Astrocyte of the hippocampus (primary cell): ENCODE results near the gene SHANK3.
"Not testable (repeated sequence)": the region's sequence is repeated elsewhere in the genome, so short reads cannot be mapped to it uniquely, and the experiment has no call there.

Experiments
- DNase-seq: peaks from one replicate; pipeline ENCODE4 v3.0.0; 2011; ENCODE audit warnings: low read depth, low spot score

The SHANK3 gene

GRCh38 chr22:50672471-50673230 lies at the start of gene SHANK3:
Gene SHANK3, plus strand, starts transcription at chr22:50672823.
- DNase-seq = no peak

DNA sequence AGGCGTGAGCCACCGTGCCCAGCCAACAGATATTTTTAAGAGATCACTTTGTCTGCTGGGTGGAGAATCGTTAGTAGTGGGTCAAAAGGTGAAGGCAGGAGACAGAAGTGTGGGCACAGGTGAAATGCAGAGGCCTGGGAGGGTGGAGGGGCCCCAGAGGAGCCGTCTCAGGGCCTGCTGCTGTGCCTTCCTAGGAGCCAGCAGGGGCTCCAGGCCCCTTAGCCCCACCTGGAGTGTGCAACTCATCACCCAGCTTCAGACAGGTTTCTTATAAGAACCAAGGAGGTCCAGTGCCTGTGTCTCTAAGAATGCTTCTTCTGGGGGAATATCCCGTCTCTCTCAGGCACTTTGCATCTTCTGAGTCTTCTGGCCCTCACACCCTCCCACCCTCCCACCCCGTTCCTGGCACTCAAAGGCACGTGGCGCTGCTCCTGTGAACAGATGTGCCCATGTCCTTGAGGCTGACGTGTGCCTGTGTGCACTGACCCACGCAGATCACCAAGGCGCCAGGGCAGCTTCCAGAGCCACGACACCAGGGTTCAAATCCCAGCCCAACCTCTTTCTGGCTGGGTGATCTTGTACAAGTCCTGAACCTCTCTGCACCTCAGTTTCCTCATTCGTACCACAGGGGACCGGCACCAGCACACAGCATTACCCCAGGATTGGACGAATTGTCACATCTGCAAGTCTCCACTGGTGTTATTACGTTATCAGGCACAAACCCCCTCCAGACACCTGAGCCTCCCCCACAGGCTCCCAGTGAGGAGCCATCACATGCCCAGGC lies 48.1 kb upstream of the SHANK3 start:
- no peak for DNase-seq

DNA sequence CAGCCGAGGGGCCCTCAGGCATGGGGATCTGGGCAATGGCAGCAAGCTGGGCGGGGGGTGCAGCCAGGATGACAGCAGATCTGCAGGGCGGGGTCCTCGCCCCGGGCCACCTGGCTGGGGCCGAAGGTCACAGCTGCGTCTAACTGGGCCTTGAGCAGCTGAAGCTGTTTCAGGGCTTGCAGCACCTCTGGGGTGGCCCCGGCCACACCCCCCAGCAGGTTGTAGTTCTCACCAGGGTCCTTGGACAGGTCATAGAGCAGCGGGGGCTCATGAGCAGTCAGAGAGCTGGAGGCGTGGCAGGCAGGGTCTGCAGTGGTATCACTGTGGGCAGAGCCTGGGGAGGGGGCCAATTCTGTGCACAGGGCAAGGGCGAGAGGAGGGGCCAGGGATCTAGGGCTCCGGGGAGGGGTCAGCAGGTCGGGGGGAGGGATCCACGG lies 47.5 kb upstream of the SHANK3 start:
- no peak for DNase-seq

DNA sequence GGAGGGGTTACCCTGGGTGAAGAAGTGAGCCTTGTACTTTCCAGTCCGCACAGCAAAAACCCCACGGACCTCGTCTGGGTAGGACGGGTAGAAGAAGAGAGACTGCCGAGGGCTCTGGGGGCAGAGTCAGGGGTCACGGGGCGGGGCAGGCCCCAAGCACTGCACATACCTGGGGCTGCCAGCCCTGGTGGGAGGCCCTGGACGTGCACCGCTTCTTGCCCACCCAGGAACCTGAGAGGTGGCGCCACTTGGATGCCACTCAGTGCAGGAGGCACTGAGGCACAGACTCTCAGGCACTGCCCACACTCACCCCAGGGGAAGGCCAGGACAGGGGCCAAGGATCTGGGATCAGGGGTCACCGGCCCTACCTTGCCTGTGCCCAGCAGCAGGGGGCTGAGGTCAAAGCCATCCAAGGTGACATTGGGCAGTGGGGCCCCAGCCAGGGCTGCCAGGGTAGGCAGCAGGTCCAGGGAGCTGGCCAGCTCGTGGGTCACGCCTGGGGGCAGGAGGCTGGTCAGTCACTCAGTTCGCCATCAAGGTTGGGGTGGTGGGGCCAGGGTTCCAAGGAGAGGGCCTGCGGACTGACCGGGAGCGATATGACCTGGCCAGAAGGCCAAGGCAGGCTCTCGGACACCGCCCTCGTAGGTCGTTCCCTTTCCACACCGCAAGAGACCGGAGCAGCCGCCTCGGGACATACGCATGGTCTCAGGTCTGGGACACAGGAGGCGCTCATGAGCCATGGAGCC lies 46.9 kb upstream of the SHANK3 start:
- DNase-seq = no peak

GRCh38 chr22:50626314-50626849 lies 46.2 kb upstream of the SHANK3 start:
- DNase-seq = no peak

DNA sequence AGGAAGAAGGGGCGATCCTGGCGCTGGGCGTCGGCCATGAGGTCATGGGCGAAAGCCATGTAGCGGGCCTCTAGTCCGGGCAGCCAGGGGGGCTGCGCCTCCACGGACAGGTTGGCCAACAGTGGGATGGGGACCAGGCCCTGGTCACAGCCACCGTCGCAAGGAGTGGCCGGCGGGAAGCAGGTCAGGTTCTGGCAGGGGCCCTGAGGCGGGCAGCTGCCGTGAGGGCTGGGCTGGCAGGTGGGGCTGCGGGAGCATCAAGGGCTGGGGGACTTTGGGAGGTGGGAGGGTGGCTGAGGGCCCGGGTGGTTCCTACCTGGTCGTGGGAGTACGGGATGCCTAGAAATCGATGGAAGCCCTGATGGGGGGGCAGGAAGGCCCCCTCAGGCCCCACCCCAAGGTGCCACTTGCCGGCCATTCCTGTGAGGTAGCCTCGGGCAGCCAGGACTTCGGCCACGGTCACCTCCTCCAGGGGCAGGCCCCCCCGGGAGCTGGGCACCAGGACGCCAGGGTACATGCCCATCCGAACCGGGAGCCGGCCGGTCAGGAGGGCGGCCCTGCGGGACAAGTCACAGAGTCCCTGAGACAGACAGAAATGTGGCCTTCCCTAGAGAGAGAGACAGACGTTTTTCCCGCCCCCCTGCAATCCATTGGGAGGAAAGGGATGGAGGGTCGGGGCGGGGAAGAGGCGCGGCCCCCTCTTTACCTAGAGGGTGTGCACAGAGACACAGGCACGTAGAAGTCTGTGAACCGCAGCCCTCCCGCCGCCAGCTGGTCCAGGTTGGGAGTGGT lies 45.6 kb upstream of the SHANK3 start:
- DNase-seq = no peak

DNA sequence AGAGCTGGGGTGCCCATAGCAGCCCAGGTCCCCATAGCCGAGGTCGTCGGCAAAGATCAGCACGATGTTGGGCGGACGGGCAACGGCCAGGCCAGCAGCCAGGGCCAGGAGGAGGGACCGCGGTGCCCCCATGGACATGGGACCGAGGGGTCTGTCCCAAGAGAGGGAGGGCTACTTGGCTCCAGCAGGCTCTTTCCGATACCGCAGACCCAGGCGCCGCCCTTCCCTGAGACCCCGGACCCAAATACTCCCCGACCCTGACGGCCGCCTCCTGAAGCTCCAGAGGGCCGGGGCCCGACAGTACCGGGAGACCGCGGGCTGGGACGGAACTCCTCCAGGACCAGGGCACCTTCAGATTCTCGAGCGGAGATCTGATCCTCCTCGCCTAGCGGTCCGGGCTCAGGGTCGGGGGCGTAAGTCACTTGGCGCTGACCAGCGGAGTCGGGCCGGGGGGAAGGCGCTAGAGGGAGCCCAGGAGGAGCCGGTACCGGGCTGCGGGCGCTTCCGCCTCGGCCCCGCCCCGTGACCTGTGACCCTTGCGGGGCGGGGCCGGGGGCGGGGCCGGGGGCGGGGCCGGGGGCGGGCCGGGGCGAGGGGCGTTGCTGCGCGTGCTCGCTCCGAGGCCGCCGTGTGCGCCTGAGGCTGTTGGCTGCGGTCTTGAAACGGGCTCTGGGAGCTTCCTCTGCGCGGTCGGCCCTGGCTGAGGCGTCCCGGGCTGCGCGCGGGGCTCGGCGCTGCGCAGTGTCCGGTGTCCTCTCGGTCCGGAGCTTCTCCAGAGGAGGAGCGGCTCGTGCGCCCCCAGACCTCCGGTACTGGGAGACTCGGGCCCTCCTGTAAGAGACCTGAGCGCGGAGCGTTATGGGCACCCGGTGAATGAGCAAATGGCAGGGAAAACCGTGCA lies 44.7 kb upstream of the SHANK3 start, which contains the start of gene ARSA:
Gene ARSA (minus strand): TSS at position 511 of the 901 bp plus-strand sequence. CDS start 373 bp downstream, at position 138.
- peak; percentile 91 for DNase-seq

DNA sequence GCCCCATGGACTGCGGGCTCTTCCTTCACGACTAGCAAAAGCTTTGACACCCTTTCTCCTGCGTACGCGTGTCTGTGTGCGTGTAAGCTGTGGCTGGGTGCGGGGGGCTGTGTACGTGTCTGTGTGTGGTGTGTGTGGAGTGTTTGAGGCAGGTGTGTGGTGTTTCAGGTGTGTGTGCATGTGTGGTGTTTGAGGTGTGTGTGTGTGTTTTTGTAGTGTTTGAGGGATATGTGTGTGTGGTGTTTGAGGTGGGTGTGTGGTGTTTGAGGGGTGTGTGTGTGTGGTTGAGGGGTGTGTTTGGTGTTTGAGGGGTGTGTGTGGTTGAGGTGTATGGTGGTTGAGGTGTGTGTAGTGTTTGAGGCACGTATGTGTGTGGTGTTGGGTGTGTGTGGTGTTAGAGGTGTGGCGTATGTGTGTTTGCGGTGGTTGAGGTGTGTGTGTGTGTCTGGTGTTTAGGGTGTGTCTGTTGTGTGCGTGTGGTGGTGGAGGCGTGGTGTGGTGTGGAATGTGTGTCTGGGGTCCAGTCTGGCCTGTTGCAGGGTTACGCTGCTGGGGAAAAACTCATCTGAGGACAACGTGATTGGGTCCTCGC lies 44.0 kb upstream of the SHANK3 start:
- DNase-seq = no peak

DNA sequence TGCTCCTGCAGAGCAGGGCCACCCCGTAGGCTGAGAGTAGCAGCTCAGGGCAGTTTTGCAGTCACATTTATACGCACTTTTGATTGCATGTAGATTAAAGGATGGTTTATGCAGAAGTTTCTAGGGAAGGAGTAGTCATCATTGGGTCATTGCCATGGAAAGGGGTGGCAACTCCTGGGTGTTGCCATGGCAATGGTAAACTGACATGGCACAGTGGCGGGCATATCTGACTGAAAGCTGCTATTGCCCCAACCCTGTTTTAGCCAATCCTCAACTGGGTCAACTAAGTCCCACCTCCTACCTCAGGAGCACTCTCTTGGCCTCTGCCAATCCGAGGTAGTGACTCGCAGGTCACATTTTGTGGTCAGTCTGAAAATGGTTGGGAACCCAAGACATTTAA lies 42.2 kb upstream of the SHANK3 start:
- peak; percentile 9 for DNase-seq

GRCh38 chr22:50633086-50633485 lies 39.5 kb upstream of the SHANK3 start:
- DNase-seq = no peak

- no peak for DNase-seq
Observed at GRCh38 chr22:50633771-50634170, 38.9 kb upstream of the SHANK3 start.

GRCh38 chr22:50635591-50635990 lies 37.0 kb upstream of the SHANK3 start:
- DNase-seq = no peak

DNA sequence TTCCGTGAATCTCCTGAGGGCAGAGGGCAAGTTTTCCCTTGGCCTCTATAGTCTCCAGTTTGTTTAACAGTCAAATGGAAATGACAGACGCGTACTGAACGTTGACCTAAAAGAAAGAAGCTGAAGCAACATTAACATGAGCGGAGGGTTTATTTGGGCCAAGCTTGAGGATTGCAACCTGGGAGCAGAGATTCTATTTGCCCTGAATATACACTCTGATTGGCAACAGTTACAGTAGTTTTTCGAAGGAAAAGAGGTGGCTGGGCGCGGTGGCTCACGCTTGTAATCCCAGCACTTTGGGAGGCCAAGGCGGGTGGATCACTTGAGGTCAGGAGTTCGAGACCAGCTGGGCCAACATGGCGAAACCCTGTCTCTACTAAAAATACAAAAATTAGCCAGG lies 32.3 kb upstream of the SHANK3 start:
- DNase-seq = not testable (repeated sequence)

DNA sequence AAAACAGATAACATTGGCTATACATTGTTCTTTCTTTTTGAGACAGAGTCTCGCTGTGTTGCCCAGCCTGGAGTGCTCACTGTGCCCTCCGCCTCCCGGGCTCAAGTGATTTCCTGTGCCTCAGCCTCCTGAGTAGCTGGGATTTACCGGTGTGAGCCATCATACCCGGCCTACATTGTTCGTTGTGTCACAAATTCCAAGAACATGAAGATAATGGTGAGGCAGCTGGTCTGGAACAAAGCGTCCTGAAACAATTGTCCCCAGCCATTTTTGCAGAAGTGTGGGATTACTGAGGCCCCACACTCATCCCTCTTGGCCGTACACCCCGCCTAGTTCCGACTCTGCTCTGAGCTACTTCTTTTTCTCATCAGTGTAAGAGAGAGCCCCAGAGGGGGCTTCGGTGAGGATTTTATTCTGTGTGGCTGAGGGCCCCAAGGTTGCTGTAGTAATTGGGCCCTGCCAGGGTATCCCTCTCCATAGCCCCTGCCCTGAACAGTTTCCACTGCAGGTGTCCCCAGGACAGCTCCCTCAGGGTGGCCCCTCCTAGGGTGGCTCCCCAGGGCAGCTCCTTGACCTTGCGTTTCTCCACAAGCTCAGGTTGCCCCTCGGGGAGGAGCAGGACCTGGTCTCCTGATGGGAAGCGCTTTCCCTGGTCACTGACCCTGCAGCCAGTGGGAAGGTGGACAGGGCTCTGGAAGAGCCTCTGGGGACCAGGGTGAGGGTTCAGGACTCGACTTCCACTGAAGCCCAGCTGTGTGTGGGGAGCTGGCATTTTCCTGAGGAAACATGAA lies 31.6 kb upstream of the SHANK3 start:
- DNase-seq = no peak

GRCh38 chr22:50641696-50642607 lies 30.7 kb upstream of the SHANK3 start:
- DNase-seq = peak; percentile 51

- DNase-seq = not testable (repeated sequence)
Observed at GRCh38 chr22:50643021-50643820, 29.4 kb upstream of the SHANK3 start.

DNA sequence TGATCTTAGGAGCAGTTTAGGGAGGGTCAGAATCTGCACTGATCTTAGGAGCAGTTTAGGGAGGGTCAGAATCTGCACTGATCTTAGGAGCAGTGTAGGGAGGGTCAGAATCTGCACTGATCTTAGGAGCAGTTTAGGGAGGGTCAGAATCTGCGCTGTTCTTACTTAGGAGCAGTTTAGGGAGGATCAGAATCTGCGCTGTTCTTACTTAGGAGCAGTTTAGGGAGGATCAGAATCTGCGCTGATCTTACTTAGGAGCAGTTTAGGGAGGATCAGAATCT lies 28.9 kb upstream of the SHANK3 start:
- not testable (repeated sequence) for DNase-seq
